ENCODE data around the gene SOCS6. TPM values are rescaled to one million over a fixed set of nuclear protein-coding genes. Genes with fewer than 3 reads are reported as not detected.

Gene SOCS6
- total and polyA plus RNA-seq, 2 donors (not counting 3 experiments of a cell fraction or from before 2014, with no cell fraction given) = 8.6 to 15.0 TPM

GRCh38 chr18:70260683-70261082, 28.2 kb upstream of the SOCS6 start:
- no peak overlapping the region for H3K4me3 ChIP-seq (replicated peaks in 1 of 3; ENCODE audit: insufficient read depth in 1 of 3, low read depth in 1 of 3, low read length in 3 of 3)
- H3K9me3 ChIP-seq (replicated peaks; ENCODE audit: control insufficient read depth, insufficient read depth, low read length) = no peaks in the 10 kb centered on the region
- CTCF ChIA-PET = no interaction called here
- no peak overlapping the region for H2AFZ ChIP-seq (ENCODE audit: low read depth, low read length)
- no peaks in the 10 kb centered on the region for H3K79me2 ChIP-seq (ENCODE audit: control insufficient read depth, insufficient read depth, low read length)
- TF ChIP-seq MYC (IDR thresholded peaks at IDR 0.05; ENCODE audit: low read depth, low read length) (no peak), MAX (IDR thresholded peaks at IDR 0.05; ENCODE audit: insufficient read depth, insufficient read length) (no peak), JUN (IDR thresholded peaks at IDR 0.05; ENCODE audit: borderline replicate concordance, insufficient read depth, insufficient read length, low read depth) (no peak), POLR2AphosphoS5 (IDR thresholded peaks at IDR 0.05; ENCODE audit: insufficient read depth, low read depth, low read length) (no peak), CTCF (IDR thresholded peaks at IDR 0.05; ENCODE audit: extremely low read depth in 1 of 2, insufficient read depth in 1 of 2, low read depth in 1 of 2, low read length in 2 of 2) (no peak), EZH2 (IDR thresholded peaks at IDR 0.05; ENCODE audit: borderline replicate concordance, low read depth, low read length, severe bottlenecking) (no peak), GATA2 (IDR thresholded peaks at IDR 0.05; ENCODE audit: insufficient read depth, insufficient read length, low read depth, low read length) (no peak), POLR2A (IDR thresholded peaks at IDR 0.05; ENCODE audit: low read depth, low read length) (no peak), FOS (IDR thresholded peaks at IDR 0.05; ENCODE audit: borderline replicate concordance, insufficient read depth, low read length) (no peak)
- H3K9ac ChIP-seq (replicated peaks; ENCODE audit: extremely low read depth, insufficient read depth, low read length) = no peak overlapping the region
- POLR2A ChIA-PET = no interaction called here
- H3K9me1 ChIP-seq (replicated peaks; ENCODE audit: control insufficient read depth, extremely low read depth, insufficient read depth, low read length) = no peaks in the 10 kb centered on the region
- no peak for DNase-seq (ENCODE audit: low read depth, low spot score)
- no peaks in the 10 kb centered on the region for H4K20me1 ChIP-seq (replicated peaks; ENCODE audit: control insufficient read depth, extremely low read depth, insufficient read depth, low read length)
- H3K27ac ChIP-seq (ENCODE audit: insufficient read depth, low read depth, low read length) = no peak overlapping the region
- no peak for FAIRE-seq
- H3K4me2 ChIP-seq (ENCODE audit: insufficient read depth, low read length) = no peak overlapping the region
- BruUV-seq (replicated peaks) = no TSS peak
- no peaks in the 10 kb centered on the region for H3K36me3 ChIP-seq (ENCODE audit: control insufficient read depth in 2 of 2, extremely low read depth in 1 of 2, insufficient read depth in 2 of 2, low read length in 2 of 2)
- H3K4me1 ChIP-seq (ENCODE audit: control insufficient read depth, extremely low read depth, insufficient read depth, low read length) = no peaks in the 10 kb centered on the region
- intact Hi-C loops (cut with micrococcal nuclease) = no loop called here
- peaks cover 0 to 2% of the 10 kb centered on the region in 2 experiments for H3K27me3 ChIP-seq (ENCODE audit: control insufficient read depth in 2 of 2, insufficient read depth in 2 of 2, low read length in 2 of 2)
- dilution Hi-C loops (cut with MboI; ENCODE audit: extremely low pct_ligation_motif_present, low sequenced_read_pairs) = no loop called here

Data from endothelial cell of umbilical vein (primary cell).